ENCODE results near the gene COL8A2.

Gene COL8A2

DNA sequence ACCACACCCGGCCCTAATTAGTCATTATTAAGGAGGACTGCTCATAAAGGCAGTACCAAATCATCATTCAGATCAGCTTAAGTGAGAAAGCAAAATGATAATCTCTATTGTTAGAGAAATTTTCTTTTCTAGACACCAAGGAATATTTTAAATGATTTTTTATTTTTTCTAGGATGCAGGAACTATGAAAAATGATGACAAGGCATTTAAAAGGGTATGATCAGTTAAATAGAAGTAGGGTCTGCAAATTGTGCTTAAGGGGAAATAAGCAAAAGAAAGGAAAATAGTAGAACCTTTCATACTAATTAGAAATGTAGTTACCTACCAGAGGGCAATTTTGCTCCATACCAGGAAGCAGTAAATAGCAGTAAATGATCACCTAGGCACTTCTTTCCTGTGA is 62.7 kb downstream of the COL8A2 start:
- TF ChIP-seq, protein P1, sequence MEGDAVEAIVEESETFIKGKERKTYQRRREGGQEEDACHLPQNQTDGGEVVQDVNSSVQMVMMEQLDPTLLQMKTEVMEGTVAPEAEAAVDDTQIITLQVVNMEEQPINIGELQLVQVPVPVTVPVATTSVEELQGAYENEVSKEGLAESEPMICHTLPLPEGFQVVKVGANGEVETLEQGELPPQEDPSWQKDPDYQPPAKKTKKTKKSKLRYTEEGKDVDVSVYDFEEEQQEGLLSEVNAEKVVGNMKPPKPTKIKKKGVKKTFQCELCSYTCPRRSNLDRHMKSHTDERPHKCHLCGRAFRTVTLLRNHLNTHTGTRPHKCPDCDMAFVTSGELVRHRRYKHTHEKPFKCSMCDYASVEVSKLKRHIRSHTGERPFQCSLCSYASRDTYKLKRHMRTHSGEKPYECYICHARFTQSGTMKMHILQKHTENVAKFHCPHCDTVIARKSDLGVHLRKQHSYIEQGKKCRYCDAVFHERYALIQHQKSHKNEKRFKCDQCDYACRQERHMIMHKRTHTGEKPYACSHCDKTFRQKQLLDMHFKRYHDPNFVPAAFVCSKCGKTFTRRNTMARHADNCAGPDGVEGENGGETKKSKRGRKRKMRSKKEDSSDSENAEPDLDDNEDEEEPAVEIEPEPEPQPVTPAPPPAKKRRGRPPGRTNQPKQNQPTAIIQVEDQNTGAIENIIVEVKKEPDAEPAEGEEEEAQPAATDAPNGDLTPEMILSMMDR (IDR thresholded peaks at IDR 0.05; ENCODE audit: low read depth, low read length), result no peak
- DNase-seq (ENCODE audit: low read depth in 2 of 2), result no peak
- no peak overlapping the region for H3K4me3 ChIP-seq (replicated peaks in 1 of 2; ENCODE audit: low read depth in 2 of 2, low read length in 2 of 2)

DNA sequence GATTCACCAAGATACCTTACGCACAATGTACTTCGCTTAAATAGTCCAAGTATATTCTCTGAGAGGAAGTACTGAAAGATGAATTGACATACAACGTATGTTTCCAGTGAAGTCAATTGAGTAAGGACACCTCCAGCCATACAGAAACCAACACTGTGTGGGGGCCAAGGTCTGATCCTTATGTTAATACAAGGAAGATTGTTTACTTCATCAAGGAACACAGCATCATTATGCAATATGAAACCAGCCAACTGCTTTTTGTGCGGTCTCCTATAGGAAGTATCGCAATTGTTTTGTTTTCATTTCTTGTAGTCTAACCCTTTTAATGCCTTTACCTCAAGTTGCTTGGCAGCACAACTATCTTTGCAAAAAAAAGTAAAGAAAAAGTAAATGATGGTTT is 69.3 kb downstream of the COL8A2 start:
- no peak overlapping the region for H3K4me3 ChIP-seq (replicated peaks in 1 of 2; ENCODE audit: low read depth in 2 of 2, low read length in 2 of 2)
- TF ChIP-seq, protein P1 (IDR thresholded peaks at IDR 0.05; ENCODE audit: low read depth, low read length), result no peak
- DNase-seq (ENCODE audit: low read depth in 2 of 2), result no peak

DNA sequence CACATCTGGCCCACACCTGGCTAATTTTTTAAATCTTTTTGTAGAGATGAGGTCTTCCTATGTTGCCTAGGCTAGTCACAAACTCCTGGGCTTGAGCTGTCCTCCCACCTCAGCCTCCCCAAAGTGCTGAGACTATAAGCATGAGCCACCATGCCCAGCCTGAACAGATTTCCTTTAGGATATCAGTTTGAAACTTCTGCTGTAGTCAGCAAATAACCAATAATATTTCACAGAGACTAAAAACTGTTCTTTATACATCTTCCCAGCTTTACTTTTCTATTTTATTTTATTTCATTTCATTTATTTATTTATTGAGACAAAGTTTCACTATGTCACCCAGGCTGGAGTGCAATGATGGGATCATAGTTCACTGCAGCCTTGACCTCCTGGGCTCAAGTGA is 71.0 kb downstream of the COL8A2 start:
- H3K4me3 ChIP-seq (replicated peaks in 1 of 2; ENCODE audit: low read depth in 2 of 2, low read length in 2 of 2), result no peak overlapping the region
- DNase-seq (ENCODE audit: low read depth in 2 of 2), result no peak
- TF ChIP-seq, protein P1 (IDR thresholded peaks at IDR 0.05; ENCODE audit: low read depth, low read length), result no peak

DNA sequence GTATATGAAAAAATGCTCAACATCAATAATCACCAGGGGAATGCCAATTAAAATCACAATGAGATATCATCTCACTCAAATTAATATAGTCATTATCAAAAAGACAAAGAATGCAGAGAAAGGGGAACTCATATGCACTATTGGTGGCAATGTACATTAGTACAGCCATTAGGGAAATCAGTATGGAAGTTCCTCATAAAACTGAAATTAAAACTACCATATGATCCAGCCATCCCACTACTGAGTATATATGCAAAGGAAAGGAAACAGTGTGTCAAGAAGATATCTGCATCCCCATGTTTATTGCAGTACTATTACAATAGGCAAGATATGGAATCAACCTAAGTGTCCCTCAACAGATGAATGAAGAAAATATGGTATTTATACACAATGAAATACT is 73.2 kb downstream of the COL8A2 start:
- no peak overlapping the region for H3K4me3 ChIP-seq (replicated peaks in 1 of 2; ENCODE audit: low read depth in 2 of 2, low read length in 2 of 2)
- TF ChIP-seq, protein P1 (IDR thresholded peaks at IDR 0.05; ENCODE audit: low read depth, low read length), result no peak
- no peak for DNase-seq (ENCODE audit: low read depth in 2 of 2)
